HG03565 (cell line): ENCODE results near the gene AP1S2.
A peak's percentile ranks its signal among the peaks of the same experiment; 100 is the strongest.
"Not testable (repeated sequence)": the region's sequence is repeated elsewhere in the genome, so short reads cannot be mapped to it uniquely, and the experiment has no call there.

ENCODE experiments used
- ATAC-seq: cut with Tn5 transposase; IDR thresholded peaks from one replicate; pipeline ENCODE4 v1.9.1; 2021; ENCODE audit warnings: mild to moderate bottlenecking, moderate library complexity; ENCODE audit not compliant: unreplicated experiment

The AP1S2 gene

DNA sequence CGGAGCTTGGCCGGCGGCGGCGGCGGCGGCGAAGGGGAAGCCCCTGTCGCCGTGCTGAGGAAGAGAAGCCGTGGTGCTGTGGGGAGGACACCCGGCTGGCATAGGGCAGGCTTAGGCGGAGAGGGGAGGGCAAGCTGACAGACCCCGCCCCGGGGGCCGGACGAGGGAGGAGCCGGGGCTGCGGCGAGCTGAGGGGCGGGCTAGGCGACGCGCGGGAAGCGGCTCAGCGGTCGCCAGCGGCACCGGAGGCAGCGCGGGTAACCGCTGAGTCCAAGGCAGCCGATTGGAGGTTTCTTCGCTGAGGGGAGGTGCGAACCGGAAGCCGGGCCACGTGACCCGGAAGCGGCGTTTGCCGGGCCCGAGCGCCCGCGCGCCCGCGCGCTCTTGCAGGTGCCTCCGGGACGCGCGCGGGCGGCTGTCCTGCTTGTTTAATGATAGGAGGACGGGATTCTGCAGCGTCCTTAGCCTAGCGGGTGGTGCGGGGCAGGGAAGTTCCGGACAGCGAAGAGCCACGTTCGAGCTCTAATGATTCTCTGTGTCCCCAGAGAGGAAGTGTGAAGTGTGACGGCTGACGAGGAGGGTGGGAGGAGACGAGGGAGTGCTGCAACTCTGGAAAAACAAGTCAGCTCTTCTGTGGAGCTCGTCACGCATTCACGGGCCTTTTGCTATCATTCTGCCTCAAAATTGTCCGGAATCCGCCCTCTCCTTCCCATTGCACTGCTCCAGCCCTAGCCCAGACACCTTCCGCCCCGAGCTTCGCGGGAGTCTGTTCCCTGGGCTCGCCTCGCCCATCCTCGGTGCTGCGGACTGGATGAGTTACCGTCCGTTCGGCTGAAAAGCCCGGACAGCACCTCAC is at the start of gene AP1S2:
TSS of gene AP1S2 (minus strand) at position 102 of the 856 bp plus-strand sequence. CDS start 2,289 bp downstream, outside the sequence.
- ATAC-seq, result peak; percentile 79

DNA sequence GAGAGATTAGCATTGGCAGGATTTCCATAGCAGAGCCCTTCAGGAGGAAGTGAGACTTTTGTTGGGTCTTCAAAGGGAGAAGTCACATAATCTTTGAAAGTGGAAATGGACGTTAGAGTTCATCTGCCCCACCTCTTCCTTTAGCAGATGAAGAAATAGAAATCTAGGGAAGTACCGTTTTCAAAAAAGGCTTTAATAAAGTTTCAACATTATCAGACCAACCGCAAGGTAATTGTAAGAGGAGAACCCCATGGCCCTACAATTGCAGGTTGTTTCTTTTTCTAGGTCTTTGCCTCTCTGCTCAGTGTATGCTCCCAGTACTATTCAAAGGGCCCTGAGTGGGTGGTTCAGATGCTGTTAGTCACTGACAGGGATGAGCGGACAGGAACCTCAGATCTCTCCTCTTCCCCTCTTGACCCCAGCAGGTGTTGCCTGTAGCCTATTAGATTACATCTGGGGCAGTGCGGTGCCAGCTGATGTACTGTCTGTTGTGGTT is 48.6 kb upstream of the AP1S2 start:
- ATAC-seq, result peak; percentile 93

DNA sequence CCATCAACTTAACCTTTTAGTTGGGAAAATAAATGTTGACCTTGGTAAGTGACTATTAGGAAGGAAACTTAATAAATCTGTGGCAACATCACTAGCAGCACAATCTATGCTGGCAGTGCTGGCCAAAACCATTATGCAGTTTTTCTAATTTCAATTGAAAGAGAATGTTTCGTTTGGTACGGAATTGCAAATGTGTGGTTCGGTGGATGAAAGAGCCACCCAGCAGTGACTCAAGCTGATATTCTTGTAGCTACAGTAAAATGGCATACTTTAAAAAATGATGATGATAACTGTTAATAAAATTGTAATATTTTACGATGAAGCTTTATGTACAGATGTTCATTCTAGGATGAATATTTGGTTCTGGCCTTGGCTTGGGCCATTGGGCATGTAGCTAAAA is 40.7 kb upstream of the AP1S2 start:
- no peak for ATAC-seq

DNA sequence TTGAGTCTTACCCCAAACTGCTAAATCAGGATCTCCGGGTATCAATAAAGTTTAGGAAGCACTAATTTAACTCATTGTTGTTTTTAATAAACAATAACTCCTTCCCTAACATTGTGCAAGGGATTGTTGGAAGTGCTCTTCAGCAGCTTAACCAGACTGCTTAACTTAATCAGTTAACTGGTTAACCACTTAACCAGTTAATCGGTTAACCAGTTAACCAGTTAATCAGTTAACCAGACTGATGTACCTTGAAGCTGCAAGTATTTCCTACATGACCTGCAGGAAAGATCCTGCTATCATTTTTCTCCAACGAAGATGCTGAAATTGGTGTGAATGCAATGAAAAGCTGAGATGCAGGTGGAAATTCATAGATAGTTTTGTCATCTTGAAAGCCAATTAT is 40.1 kb upstream of the AP1S2 start:
- no peak for ATAC-seq

DNA sequence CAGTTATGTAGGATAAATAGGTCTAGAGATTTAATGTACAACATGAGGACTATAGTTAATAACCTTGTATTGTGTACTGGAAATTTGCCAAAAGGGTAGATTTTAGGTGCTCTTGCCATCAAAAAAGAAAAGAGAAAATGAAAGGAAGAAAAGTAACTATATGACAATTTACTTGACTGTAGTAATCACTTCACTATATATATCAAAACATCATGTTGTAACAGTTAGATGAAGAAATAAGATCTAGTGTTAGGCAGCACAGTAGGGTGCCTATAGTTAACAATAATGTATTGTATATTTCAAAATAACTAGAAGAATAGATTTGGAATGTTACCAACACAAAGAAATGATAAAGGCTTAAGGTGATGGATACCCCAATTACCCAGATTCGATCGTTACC is 35.9 kb upstream of the AP1S2 start:
- no peak for ATAC-seq

DNA sequence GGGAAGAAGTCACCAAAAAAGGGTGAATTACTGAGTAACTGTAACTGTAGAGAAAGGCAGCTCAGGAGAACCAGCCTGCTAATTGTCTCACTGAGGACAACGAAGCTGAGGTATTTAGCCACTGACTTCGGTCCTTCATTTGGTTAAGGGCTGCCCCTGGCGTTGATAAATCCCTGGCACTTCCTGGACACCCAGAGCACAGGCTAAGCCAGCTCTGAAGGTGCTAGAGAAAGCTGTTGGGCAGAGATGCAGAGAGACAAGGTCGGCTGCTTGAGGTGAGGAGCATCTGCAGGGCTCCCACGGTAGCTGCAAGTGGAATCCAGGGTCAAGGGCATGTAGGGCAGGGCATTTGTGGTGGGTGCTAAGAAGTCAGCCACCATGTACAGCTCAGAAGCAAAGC is 33.4 kb upstream of the AP1S2 start:
- ATAC-seq, result no peak

DNA sequence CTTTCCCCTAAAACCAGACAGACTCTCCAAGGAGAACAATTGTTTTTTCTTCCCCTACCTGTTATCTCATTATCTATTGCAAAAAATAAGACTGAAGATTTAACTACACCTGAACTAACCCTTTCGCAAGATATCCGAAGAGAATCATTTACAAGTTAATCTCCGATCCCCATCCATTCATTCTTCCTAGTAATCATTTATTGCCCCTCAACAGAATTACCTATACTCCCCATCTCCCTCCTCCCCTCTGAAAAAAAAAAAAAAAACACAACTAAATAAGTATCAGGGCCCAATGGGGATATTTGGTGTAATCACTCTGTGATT is 28.9 kb upstream of the AP1S2 start:
- no peak for ATAC-seq

DNA sequence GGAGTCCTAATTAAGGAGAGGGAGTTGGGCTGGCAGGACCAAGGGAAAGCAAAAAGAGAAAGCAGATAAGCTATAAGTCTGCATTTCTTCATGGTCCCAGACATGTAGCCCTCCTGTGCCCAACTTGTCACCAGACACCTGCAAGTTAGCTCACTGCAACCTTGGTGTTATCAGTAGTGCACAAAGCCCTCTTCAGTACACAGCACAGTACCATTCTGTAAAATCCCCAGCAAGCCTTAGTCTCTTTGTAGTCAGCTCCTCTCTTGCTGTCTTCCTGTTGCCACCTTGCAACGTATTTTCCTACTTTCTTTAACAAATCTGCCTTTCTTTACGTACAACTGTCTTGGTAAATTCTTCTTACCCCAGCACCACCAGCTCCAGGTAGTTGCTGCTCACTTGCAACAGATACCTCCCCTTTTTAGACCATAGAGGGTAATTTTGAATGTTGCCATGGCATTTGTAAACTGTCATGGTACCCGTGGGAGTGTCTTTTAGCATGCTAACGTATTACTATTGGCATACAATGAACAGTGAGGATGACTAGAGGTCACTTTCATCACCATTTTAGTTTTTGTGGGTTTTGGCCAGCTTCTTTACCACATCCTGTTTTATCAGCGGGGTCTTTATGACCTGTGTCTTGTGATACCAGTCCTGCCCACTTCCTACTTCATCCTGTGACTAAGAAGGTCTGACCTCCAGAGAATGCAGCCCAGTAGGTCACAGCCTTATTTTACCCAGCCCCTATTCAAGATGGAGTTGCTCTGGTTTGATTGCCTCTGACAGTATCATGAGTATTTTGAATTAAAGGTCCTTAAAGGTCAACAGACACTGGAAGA is 28.3 kb upstream of the AP1S2 start:
- ATAC-seq, result peak; percentile 71

DNA sequence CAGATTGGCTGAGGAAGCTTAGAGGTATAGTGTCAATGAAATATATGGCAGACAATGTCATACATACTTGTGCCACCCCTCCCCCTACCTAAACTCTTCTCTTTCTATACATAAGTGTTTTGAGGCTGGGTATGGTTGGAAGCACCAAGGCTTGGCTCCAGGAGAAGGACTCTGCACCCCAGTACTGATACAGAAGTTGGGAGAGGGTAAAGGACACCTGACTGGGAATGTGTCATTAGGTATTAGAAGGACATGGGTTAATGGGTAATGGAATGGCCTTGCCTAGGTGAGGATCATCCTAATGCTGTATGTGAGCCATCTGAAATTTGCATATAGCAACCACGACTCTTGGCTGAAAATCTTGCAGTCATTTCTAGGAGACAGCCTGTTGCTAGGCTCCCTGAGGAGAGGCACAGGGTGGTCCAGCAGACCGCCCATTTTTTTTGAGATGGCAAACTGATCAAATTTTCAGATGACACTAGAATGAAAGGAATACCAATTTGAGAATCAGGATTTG is 26.8 kb upstream of the AP1S2 start:
- no peak for ATAC-seq

DNA sequence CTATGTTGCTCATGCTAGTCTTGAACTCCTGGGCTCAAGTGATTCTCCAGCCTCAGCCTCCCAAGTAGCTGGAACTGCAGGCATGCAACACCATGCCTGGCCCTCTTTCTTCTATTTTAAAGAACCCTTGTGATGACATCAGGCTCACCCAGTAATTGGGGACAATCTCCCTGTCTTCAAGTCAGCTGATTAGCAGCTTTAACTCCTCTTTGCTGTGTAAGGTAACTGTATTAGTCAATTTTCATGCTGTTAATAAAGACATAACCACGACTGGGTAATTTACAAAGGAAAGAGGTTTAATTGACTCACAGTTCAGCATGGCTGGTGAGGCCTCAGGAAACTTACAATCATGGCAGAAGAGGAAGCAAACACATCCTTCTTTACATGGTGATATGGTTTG is 23.3 kb upstream of the AP1S2 start:
- ATAC-seq, result not testable (repeated sequence)

DNA sequence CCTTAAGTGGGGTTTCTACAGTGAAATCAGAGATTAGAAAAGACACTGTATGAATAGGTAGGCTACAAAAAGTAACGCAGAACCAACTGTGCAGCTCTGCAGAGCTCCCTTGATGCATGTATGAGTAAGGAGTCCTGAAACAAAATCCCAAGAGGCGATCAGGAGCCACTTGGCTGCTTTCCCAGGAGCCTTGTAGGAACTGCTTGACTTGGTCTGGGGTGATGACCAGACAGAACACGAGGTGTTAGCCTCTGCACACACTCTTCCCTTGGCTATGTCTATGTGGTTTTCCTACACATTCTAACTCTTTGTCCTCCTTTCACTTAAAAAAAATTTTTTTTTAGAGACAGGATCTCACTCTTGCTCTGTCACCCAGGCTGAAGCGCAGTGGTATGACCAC is 22.8 kb upstream of the AP1S2 start:
- ATAC-seq, result no peak

DNA sequence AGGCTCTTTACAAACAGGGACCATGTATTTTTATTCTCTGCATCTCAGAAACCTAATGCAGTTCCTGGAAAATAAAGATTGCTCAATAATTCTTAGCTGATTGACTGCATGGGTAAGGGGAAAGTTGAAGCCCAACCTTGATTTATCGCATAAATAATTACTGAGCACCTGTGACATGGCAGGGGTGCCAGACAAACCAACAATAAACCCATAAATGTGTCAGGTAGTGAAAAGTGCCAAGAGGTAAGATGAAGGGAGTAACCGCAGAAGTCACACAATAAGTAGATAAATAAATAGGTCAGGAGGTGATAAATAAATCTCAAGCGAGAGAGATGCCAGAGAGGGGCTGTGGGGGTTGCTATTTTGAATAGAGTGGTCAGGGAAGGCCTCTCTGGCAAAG is 20.1 kb upstream of the AP1S2 start:
- no peak for ATAC-seq

DNA sequence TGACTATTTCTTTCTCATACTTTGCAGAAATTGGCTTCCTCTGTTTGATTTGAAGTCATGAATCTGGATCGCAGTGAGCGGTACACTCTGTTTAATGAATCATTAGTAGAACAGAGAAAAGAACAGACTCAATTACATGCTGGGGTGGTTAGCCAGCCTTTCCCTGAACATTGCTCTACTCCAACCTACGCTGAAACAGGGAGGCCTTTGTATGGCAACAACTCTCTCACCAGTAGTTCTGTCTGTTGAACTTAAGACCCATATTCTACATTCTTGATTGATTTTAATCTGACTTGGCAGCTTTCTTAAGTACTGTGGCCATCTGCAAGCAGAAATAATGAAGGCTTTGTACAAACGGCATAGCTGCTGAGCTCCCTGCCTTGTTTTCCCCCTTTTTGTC is 19.0 kb upstream of the AP1S2 start:
- no peak for ATAC-seq

DNA sequence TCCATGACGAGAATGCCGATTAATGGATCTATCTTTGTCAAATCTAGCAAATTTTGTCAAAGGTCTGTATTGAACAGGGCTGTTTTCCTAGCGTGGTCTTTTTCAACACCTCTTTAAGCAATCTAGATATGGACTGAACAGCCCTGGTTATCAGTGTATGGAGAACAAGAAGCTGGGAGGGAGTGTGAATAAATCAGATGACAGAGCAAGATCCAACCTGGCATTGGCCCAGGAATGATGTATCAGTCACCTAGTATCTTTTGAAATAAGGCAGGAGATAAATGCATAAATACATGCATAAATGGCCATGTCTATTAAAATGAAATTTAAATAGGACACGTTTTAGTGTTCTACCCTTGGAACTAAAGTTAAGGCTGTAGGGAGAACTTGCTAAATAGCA is 15.7 kb upstream of the AP1S2 start:
- no peak for ATAC-seq

DNA sequence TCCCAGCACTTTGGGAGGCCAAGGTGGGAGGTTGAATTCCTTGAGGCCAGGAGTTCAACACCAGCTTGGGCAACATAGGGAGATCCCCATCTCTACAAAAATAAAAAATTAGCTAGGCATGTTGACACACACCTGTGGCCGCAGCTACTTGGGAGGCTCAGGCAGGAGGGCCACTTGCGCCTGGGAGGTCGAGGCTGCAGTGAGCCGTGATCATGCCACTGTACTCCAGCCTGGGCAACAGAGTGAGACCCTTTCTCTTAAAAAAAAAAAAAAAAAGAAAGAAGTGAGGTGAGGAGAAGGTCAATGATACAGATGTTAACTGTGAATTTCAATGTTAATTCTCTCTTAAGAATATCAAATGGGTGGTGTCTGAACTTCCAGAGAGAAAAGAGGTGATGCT is 15.1 kb upstream of the AP1S2 start:
- ATAC-seq, result no peak

DNA sequence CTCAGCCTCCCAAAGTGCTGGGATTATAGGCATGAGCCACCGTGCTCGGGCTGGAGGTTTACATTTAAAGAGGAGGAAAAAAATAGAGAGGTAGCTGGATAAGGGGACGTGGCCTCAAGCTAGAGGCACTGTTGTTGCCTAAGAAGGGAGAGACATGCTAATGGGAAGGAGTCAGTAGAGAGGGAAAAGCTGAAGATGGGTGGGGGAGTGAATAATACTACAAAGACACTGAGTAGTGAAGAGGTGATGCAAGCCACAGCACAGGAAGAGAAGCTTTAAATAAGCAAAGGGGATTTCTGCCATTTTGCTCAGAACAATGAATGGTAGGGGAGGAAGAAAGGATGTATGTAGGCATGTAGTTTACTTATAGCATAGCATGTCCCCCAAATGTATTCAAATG is 11.5 kb upstream of the AP1S2 start:
- ATAC-seq, result no peak

DNA sequence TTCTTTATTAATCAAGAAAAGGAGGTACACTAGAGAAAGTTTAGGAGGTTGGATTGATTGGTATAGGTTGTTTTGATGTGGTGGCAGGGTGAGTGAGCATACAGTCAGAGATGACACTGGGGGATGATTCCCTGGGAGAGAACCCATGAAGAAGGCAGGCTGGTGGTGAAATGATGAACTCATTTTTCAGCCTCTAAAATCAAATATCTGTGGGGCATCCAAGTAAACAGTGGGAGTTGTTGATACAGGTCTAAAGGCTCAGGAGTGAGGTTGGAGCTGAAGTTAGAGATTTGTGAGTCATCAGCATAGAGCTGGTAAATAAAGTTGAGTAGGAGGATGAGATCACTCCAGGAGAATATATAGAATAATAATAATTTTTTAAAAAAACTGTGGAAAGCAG is 10.0 kb upstream of the AP1S2 start:
- no peak for ATAC-seq

DNA sequence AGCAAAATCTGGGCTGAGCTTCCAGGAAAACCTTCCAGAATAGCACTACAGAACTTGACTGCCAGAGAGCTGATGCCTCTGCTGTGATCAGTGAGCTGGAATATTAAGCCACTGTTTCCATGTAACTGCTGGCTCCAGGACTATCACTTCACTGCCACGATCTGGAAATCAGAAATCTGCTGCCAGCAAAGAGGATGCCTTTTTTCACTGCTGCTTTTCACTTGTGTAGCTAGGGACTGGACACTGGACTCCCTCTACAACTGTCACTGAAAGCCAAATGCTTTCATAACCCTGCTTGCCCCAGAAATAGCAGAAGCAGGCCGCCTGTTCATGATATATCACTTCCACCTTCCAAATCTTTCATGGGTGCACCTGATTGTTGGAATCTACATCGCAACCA is 9.4 kb upstream of the AP1S2 start:
- no peak for ATAC-seq

DNA sequence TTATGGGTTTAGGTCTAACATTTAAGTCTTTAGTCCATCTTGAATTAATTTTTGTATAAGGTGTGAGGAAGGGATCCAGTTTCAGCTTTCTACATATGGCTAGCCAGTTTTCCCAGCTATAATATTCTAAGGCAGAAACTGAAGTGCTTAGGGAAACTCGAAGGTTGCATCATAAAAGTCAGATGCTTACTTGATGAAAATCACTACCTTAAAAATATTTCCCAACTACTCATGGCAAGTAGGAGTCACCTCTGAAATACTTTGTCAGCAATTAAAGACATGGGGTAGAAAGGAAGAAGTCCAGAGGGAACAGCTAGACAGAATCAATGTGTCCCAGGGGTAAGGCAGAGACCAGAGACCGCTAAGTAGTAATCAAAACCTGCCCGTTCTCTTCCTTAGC is 6.3 kb upstream of the AP1S2 start:
- ATAC-seq, result no peak

DNA sequence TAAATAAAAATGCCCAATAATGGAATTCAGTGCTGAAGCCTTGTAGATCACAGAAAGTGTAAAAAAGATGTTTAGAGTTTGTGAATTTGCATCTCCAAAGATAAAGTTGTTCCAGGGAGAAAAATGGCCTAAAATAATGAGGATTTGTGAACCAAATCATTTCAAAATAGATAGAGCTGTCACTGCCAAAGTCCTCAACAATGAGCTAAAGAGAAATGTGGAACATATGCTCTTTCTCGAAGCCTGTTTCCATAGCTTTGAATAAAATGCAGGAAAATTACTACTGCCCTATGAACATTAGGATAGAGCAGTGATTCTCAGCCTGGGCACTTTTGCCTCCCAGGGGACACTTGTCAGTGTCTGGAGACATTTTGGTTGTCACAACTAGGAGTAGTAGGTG is 3.4 kb upstream of the AP1S2 start:
- no peak for ATAC-seq

DNA sequence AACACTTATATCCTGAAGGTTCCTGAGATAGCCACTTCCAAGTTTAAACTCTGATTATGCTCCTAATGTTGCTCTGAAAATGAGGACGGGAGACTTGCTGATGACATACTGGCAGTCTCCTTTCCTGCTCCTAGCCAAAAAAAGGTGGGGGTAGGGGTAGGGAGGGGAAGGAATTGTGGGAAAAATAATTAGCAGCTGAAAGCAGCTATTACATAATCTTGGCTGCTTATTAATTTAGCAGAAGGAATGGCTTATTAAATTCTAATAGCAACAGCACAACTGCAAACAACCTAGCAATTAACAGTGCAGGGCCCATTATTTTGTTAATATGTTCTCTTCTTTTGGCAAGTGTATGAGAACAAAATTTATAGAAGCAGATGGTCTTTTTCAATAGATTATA is 2.0 kb upstream of the AP1S2 start:
- no peak for ATAC-seq

DNA sequence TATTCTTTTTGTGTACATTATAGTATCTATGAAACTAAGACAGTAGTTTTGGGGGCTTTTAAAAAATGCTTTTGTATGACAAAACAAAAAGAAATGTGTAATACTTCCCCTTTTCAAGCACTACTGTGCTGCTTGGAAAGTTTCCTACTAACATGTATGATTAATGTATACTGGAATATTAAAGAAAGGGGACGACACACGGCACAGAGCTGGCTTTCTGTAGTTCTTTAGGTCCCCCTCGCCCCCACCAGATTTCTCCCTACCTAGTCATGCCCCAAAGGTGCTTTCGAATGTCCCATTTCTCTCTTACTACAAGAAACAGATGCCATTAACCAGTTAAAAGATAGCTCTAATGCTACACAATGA is 1.6 kb upstream of the AP1S2 start:
- no peak for ATAC-seq
